CD1c-positive myeloid dendritic cell (primary cell): Measurements from ENCODE around the gene CFAP221.

Experiments used
- DNase-seq: peaks from one replicate; pipeline ENCODE4 v3.0.0-alpha.2; 2016; ENCODE audit errors: extremely low spot score

Gene CFAP221

GRCh38 chr2:119536707-119537106 lies 7.5 kb upstream of the CFAP221 start:
- DNase-seq: no peak

GRCh38 chr2:119537792-119538191 lies 6.5 kb upstream of the CFAP221 start:
- DNase-seq: no peak

- no peak for DNase-seq
Observed at GRCh38 chr2:119541476-119541875, 2.8 kb upstream of the CFAP221 start.

DNA sequence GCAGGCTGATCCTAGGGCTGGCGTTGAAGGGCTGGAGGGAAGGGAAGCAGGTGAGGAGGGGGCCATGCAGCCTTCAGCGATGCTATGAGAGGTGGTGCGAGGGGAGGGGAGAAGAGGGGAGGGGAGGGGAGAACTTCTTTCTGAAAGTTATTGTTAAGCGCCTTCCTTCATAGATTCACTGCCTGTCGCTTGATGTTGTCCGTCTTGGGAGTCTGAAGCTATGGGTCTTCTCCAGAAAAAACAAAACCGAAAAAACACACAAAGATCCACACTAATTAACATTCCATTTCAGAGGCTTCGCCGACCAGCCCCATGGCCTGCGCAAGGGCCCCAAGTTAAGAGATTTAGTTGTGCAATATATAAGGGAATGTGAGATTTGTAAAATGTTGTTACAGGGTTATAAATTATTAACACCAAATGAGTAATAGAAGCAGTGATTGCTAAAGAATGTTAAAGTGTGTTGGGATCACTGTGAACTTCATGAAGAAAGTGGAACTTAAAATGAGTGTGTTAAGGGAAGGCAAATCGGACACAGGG lies 758 bp downstream of the CFAP221 start:
- DNase-seq: no peak

- no peak for DNase-seq
Observed at GRCh38 chr2:119545754-119546446, 1.7 kb downstream of the CFAP221 start.

DNA sequence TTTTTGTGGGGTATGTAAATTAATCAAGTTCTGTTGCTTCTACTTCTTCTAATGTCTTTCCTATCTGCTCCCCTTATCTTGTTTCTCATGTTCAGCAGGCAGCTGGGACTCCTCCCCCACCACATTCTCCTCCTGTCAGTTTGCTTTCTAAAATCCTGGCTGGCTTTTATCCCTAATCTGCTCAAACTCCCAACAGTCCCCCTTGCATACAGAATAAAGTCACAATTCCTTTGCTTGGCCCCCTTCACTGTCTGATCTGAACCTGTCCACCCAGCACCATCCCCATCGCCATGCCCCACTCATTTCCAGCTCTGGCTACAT lies 2.2 kb downstream of the CFAP221 start:
- no peak for DNase-seq

- no peak for DNase-seq
Observed at GRCh38 chr2:119548516-119549120, 4.4 kb downstream of the CFAP221 start.

GRCh38 chr2:119549241-119549640 lies 5.0 kb downstream of the CFAP221 start:
- DNase-seq: no peak

GRCh38 chr2:119550346-119550745 lies 6.1 kb downstream of the CFAP221 start:
- DNase-seq: no peak

GRCh38 chr2:119550856-119551255 lies 6.6 kb downstream of the CFAP221 start:
- DNase-seq: no peak

- no peak for DNase-seq
Observed at GRCh38 chr2:119552902-119553301, 8.7 kb downstream of the CFAP221 start.

GRCh38 chr2:119553687-119554344 lies 9.6 kb downstream of the CFAP221 start:
- DNase-seq: no peak

GRCh38 chr2:119565481-119565880 lies 21.2 kb downstream of the CFAP221 start:
- no peak for DNase-seq

GRCh38 chr2:119567292-119567691 lies 23.0 kb downstream of the CFAP221 start:
- no peak for DNase-seq

DNA sequence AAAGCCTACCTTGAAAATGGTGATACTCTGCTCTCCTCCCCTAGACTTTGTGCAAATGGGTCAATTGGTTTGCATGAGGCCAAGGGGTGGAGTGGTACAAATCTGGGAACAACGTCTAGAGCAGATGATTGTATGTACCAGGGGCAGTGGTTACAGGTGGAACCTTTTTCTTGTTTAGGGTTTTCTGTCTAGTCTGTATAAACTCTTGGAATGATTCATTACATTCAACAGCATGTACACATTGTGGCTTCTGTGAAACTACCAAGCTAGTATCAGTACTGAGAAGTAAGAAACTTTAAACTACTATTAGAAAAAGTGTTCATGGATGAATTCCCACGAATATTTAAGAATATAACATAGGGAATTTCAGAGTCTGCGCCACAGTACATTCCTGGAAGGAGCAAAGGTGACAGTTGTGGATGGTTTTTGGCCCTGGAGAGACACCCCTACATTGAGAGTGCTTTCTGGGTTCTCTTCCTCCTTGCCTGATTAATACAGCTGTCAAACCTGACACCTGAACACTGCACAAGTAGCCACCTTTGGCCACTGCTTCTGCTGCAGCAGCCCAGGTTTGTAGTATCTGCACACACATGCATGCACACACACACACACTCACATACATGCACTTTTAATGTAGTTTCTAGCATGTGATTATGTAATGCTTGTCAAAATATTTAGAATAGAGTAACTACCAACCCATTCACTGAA lies 30.0 kb downstream of the CFAP221 start:
- DNase-seq: no peak

GRCh38 chr2:119574864-119575263 lies 30.6 kb downstream of the CFAP221 start:
- DNase-seq: no peak

DNA sequence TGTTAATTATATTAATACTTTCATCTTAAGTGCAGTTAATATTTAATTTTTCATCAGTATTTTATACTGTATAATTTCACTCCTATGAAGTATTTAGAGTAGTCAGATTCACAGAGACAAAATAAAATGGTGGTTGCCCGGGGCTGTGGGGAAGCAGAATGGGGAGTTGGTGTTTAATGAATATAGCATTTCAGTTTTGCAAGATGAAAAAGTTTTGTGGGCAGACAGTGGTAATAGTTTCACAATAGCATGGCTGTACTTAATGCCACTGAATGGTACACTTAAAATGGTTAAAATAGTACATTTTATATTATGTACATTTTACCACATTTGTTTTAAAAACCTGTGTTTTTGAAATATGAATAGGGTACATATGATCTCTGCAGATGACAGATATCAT lies 31.2 kb downstream of the CFAP221 start:
- DNase-seq: no peak

DNA sequence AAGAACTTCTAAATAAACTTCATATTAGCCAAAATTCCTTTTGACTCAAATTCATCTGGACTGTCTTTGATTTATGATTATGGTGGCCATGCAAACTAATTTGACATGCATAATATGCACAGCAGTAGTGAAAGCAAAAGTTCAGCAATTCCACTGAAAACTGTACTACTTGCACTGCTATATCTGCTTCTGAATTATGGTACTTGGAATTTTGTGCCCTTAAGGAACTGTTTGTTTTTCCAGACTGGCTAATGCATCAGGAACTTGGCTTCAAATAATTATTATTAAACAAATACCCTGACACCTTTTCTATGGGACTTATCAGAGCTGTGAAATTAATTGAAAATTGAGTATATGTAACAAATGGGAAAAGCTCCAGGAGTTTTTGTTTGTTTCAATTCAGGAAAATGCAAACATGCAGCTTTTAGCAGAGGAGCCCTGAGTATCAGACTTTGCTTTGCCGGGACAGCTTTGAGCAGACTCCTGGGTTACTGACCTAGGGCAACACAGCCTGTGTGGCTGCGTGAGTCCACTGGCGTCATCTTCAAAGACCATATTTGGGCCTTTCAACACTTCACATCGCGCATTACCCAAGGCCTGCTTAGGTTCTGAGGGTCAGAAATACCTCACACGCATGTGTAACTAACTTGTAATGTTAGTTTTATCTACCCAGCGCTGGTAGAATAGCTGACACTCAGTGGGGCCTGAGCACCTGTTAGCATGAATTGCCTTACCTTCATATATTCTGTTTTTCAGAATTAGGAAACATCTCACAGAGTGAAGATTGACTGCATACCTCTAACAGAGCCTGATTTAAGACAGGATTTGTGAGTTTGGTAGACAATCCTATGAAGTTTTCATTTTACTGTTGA lies 35.4 kb downstream of the CFAP221 start:
- DNase-seq: no peak

DNA sequence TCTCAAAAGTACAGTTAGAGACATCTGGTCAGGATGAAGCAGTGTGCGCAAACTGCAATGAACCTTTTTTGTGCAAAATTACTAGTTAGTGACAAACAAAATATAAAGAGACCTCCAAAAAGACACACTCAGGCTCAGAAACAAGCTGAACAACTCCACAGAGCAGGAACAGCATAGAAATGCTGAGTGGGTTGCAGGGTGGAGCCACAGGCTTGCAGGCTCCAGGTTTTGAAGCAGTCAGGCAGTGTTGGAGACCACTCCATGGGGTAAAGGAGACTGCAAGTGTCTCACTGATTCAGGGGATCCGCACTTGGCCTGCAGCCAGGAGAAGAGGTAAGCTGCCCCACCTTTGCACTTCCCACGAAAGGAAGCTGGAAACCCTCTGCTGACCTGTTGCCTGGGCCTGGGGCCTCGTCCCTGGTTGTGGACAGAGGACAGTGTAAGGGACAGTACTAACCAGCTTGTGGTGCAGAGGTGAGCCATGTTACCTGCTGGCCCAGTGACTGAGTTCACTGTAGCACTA lies 36.4 kb downstream of the CFAP221 start:
- DNase-seq: no peak

- DNase-seq: no peak
Observed at GRCh38 chr2:119583291-119583690, 39.0 kb downstream of the CFAP221 start.

DNA sequence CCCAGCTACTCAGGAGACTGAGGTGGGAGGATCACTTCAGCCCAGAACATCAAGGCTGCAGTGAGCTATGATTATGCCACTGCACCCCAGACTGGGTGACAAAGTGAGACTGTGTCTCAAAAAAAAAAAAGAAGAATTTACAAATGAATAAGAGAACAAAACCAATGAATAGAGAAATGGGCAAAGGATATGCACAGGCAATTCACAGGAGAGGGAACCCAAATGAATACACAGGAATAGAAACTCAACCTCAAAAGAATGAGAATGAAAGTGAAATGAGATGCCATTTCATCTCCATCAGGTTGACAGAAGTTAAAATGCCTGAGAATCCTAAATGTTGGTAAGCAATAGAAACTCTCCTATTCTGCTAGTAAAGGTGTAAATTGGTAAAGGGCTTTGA lies 40.2 kb downstream of the CFAP221 start:
- no peak for DNase-seq
